Naive thymus-derived CD4-positive, alpha-beta T cell (primary cell): ENCODE measurements around the gene NPTXR. TPM values are rescaled to one million over a fixed set of nuclear protein-coding genes. Genes with fewer than 3 reads are reported as not detected.
A peak's percentile ranks its signal among the peaks of the same experiment; 100 is the strongest.

Source experiments
- ATAC-seq: fragments of 150-1000 bp; cut with Tn5 transposase; 2 replicates; pipeline ENCODE4 v1.10.0; 2021; ENCODE audit warnings: mild to moderate bottlenecking, moderate library complexity
- CTCF ChIA-PET: fragments of 350-600 bp; sonication (Branson Sonifier 250); formaldehyde crosslinking; loops from one replicate; lab custom pipeline; 2021; ENCODE audit warnings: antibody characterized with exemption; lab: Charles Lee
- POLR2A ChIA-PET: fragments of 350-600 bp; sonication (Branson Sonifier 250); formaldehyde crosslinking; loops from one replicate; lab custom pipeline; 2021; ENCODE audit warnings: antibody characterized with exemption, inconsistent platforms; lab: Charles Lee
- DNase-seq, 9 donors: peaks; one replicate each; pipeline versions ENCODE4 v3.0.0 to v3.0.0-alpha.2; 2020 to 2022; ENCODE audit warnings: mixed read lengths in 1 of 9
- H3K27ac ChIP-seq: one replicate; pipeline ENCODE4 v1.7.0; 2013; ENCODE audit warnings: mild to moderate bottlenecking, low read depth, low read length, moderate library complexity
- H3K27me3 ChIP-seq, 2 donors: one replicate each; pipeline ENCODE4 v1.7.0; 2013; ENCODE audit warnings: low read length in 2 of 2, mild to moderate bottlenecking in 2 of 2, moderate library complexity in 2 of 2; ENCODE audit not compliant: control insufficient read depth in 2 of 2, insufficient read depth in 2 of 2
- H3K36me3 ChIP-seq, 3 experiments: 1 replicate in 2 of 3; 2 replicates in 1 of 3; pipeline ENCODE4 v1.7.0; 2013; ENCODE audit warnings: low read length in 3 of 3, mild to moderate bottlenecking in 3 of 3, moderate library complexity in 1 of 3; ENCODE audit not compliant: insufficient read depth in 3 of 3, control insufficient read depth in 2 of 3
- H3K4me1 ChIP-seq, 2 donors: one replicate each; pipeline ENCODE4 v1.7.0; 2013; ENCODE audit warnings: low read length in 2 of 2, mild to moderate bottlenecking in 2 of 2, moderate library complexity in 1 of 2; ENCODE audit not compliant: control insufficient read depth in 2 of 2, insufficient read depth in 2 of 2
- H3K4me3 ChIP-seq: 2 replicates; pipeline ENCODE4 v1.7.0; 2013; ENCODE audit warnings: mild to moderate bottlenecking, low read length
- H3K9me3 ChIP-seq, 3 experiments: 1 replicate in 2 of 3; 2 replicates in 1 of 3; pipeline ENCODE4 v1.7.0; 2013; ENCODE audit warnings: low read length in 3 of 3; ENCODE audit not compliant: control insufficient read depth in 2 of 3
- H3K27ac Mint-ChIP-seq, 9 donors: one replicate each; pipeline ENCODE4 v1.8.0; 2020 to 2022; ENCODE audit warnings: mixed read lengths in 9 of 9, mild to moderate bottlenecking in 8 of 9, moderate library complexity in 5 of 9, inconsistent platforms in 2 of 9
- H3K27me3 Mint-ChIP-seq, 5 donors: one replicate each; pipeline ENCODE4 v1.8.0; 2021 to 2022; ENCODE audit warnings: mixed read lengths in 5 of 5, mild to moderate bottlenecking in 1 of 5
- H3K36me3 Mint-ChIP-seq, 5 donors: one replicate each; pipeline ENCODE4 v1.8.0; 2020 to 2022; ENCODE audit warnings: mixed read lengths in 5 of 5, mild to moderate bottlenecking in 3 of 5, inconsistent platforms in 1 of 5
- H3K4me1 Mint-ChIP-seq, 7 donors: one replicate each; pipeline ENCODE4 v1.8.0; 2020 to 2022; ENCODE audit warnings: mixed read lengths in 7 of 7, mild to moderate bottlenecking in 3 of 7, inconsistent platforms in 1 of 7
- H3K4me3 Mint-ChIP-seq, 10 donors: one replicate each; pipeline ENCODE4 v1.8.0; 2020 to 2022; ENCODE audit warnings: mild to moderate bottlenecking in 10 of 10, mixed read lengths in 10 of 10, moderate library complexity in 6 of 10, inconsistent platforms in 2 of 10
- H3K9me3 Mint-ChIP-seq, 11 donors: one replicate each; pipeline ENCODE4 v1.8.0; 2020 to 2022; ENCODE audit warnings: mixed read lengths in 11 of 11, mild to moderate bottlenecking in 4 of 11, inconsistent platforms in 1 of 11, moderate library complexity in 1 of 11
- intact Hi-C, 2 donors: fragments of 100-400 bp; cut with micrococcal nuclease; formaldehyde crosslinking; loops; one replicate each; pipeline ENCODE4 v1.15.1; 2023
- polyA plus RNA-seq, 2 donors: library from polyadenylated mRNA; unstranded; fragments of 300-500 nt; fragmentation: Illumina TruSeq; gene quantifications; one replicate each; pipeline ENCODE4 v1.2.3, GENCODE V29; 2021
- total RNA-seq, 6 experiments: library from RNA in 5 of 6; stranded (reverse) in 5 of 6; gene quantifications; 1 replicate in 5 of 6; 2 replicates in 1 of 6; pipeline ENCODE4 v1.2.3 and lab custom pipeline; 2021 to 2026

NPTXR gene
- total and polyA plus RNA-seq, 7 experiments from 2014 or later = 0.85 to 12.9 (median 4.4) TPM

GRCh38 chr22:38844315-38845003 is 631 bp upstream of the NPTXR start:
- ATAC-seq (peak; percentile 2), DNase-seq (peak in 1 of 9 donors; percentile 12)
- peaks cover 0 to 72% (median 0%) of the 10 kb centered on the region in 5 donors for H3K27me3 Mint-ChIP-seq
- no peaks in the 10 kb centered on the region for H3K36me3 ChIP-seq
- ChIA-PET CTCF (interaction anchor here (1.5 to 3.2 kb wide), 3 partner anchors 46 to 78 kb away, joined by 4 to 14 read pairs (median 6); no protein-coding TSS in a partner anchor), POLR2A (interaction anchor here (0.5 to 5.4 kb wide), 9 partner anchors 8 to 138 kb away, joined by 3 to 35 read pairs (median 5); no protein-coding TSS in a partner anchor)
- peak overlapping the region; percentile 22 to 85 (median 70) for H3K4me3 Mint-ChIP-seq
- H3K4me1 ChIP-seq = peaks cover 0 to 14% of the 10 kb centered on the region in 2 donors
- no peaks in the 10 kb centered on the region for H3K9me3 ChIP-seq
- intact Hi-C loops = loop anchor here in 1 of 2 donors (5.0 kb wide), 1 partner anchor 87 kb away; the partner anchor contains the start of gene SUN2
- peaks cover 0 to 5% (median 0%) of the 10 kb centered on the region in 5 donors for H3K36me3 Mint-ChIP-seq
- peak overlapping the region in 2 of 9 donors; percentile 52 to 70 for H3K27ac Mint-ChIP-seq
- H3K4me3 ChIP-seq = no peak overlapping the region
- H3K4me1 Mint-ChIP-seq = peaks cover 9 to 40% (median 30%) of the 10 kb centered on the region in 7 donors
- no peak overlapping the region for H3K27ac ChIP-seq
- H3K27me3 ChIP-seq = no peaks in the 10 kb centered on the region
- peaks cover 0 to 3% (median 0%) of the 10 kb centered on the region in 11 donors for H3K9me3 Mint-ChIP-seq

DNA sequence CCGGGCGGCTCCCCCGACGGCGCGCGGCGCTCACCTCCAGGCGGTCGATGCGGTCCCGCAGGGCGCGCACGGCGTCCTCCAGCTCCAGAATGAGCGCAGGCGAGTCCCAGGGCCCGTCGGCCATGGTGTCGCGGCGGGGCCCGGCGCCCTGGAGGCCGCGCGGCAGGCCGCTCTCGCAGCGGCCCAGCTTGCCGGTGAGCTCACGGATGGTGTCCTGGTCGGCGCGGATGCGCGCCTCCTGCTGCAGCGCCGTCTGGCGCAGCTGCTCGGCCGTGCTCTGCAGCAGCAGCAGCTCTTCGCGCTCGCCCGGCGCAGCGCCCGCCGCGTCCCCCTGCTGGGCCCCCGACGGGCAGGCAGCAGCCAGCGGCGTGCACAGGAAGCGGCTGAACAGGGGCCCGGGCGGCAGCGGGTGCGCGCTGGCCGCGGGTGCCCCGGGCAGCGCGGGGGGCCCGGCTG is 599 bp downstream of the NPTXR start:
- peak; percentile 89 for ATAC-seq
- H3K4me3 ChIP-seq = peak overlapping the region; percentile 50
- ChIA-PET CTCF (interaction anchor here (0.6 to 3.2 kb wide), 9 partner anchors 26 to 118 kb away, joined by 3 to 14 read pairs (median 4); no protein-coding TSS in a partner anchor), POLR2A (interaction anchor here (0.6 to 5.4 kb wide), 14 partner anchors 18 to 162 kb away, joined by 3 to 35 read pairs (median 4); partner anchors contain the start of genes GTPBP1 and TOMM22)
- H3K27me3 Mint-ChIP-seq = peaks cover 0 to 69% (median 0%) of the 10 kb centered on the region in 5 donors
- peaks cover 9 to 40% (median 35%) of the 10 kb centered on the region in 7 donors for H3K4me1 Mint-ChIP-seq
- peak; percentile 35 to 67 (median 61) for DNase-seq
- peak overlapping the region in 4 of 10 donors; percentile 37 to 90 (median 74) for H3K4me3 Mint-ChIP-seq
- peaks cover 0 to 14% of the 10 kb centered on the region in 2 donors for H3K4me1 ChIP-seq
- peaks cover 0 to 3% (median 0%) of the 10 kb centered on the region in 11 donors for H3K9me3 Mint-ChIP-seq
- H3K36me3 ChIP-seq = no peaks in the 10 kb centered on the region
- H3K27ac Mint-ChIP-seq = peak overlapping the region in 1 of 9 donors; percentile 62
- intact Hi-C loops = loop anchor here (1.0 to 5.0 kb wide), 8 partner anchors 45 to 138 kb away; partner anchors contain the start of genes DNAL4 (in 1 of the 2), GTPBP1 (in 1 of the 2) and SUN2 (in 1 of the 2)
- no peaks in the 10 kb centered on the region for H3K9me3 ChIP-seq
- no peaks in the 10 kb centered on the region for H3K27me3 ChIP-seq
- peaks cover 0 to 5% (median 0%) of the 10 kb centered on the region in 5 donors for H3K36me3 Mint-ChIP-seq
- no peak overlapping the region for H3K27ac ChIP-seq

DNA sequence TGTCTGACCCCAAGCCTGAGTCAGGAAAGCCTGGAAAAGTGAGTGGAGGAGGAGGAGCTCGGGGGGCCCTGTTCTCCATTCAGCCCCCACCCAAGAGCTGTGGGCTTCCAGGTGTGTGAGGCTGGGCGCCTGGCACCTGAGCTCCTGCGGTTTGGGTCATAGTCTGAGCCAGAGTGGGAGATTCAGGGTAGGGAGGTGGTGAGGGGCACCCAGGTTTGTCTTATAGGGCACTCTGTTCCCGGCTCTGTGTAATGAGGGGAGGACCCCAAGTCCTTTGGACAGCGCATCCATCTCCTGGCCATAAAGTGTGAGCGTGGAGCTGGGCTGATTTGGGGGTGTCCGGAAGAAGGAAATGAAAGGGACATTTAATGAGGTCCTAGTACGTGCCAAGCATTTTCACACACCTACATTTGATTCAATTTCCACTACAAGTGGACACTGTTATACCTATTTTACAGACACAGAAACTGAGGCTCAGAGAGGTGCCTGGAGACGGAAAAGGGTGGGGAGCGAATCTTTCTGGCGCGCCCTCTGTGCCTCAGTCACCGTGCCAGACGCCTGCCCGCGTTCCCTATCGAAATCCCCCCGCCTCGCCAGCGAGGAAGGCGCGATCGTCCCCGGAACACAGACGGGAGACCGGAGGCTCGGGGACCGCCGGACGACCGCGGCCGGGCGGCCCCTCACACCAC is 1.2 kb downstream of the NPTXR start:
- H3K9me3 Mint-ChIP-seq = peaks cover 0 to 3% (median 0%) of the 10 kb centered on the region in 11 donors
- peak overlapping the region in 6 of 9 donors; percentile 35 to 86 (median 60) for H3K27ac Mint-ChIP-seq
- H3K27me3 ChIP-seq = no peaks in the 10 kb centered on the region
- ChIA-PET POLR2A (interaction anchor here (0.6 to 5.4 kb wide), 13 partner anchors 19 to 161 kb away, joined by 3 to 35 read pairs (median 4); partner anchors contain the start of genes GTPBP1 and TOMM22), CTCF (interaction anchor here (0.6 to 3.2 kb wide), 10 partner anchors 27 to 1695 kb away, joined by 3 to 14 read pairs (median 4); no protein-coding TSS in a partner anchor)
- H3K4me3 Mint-ChIP-seq = peak overlapping the region; percentile 75 to 90 (median 86)
- peaks cover 0 to 67% (median 0%) of the 10 kb centered on the region in 5 donors for H3K27me3 Mint-ChIP-seq
- peak overlapping the region; percentile 50 for H3K4me3 ChIP-seq
- DNase-seq (no peak), ATAC-seq (no peak)
- no peak overlapping the region for H3K27ac ChIP-seq
- intact Hi-C loops = loop anchor here (1.0 to 5.0 kb wide), 8 partner anchors 44 to 137 kb away; partner anchors contain the start of genes DNAL4 (in 1 of the 2), GTPBP1 (in 1 of the 2) and SUN2 (in 1 of the 2)
- peaks cover 0 to 14% of the 10 kb centered on the region in 2 donors for H3K4me1 ChIP-seq
- H3K36me3 Mint-ChIP-seq = peaks cover 0 to 5% (median 0%) of the 10 kb centered on the region in 5 donors
- H3K36me3 ChIP-seq = no peaks in the 10 kb centered on the region
- peaks cover 9 to 40% (median 35%) of the 10 kb centered on the region in 7 donors for H3K4me1 Mint-ChIP-seq
- no peaks in the 10 kb centered on the region for H3K9me3 ChIP-seq

- Histone ChIP-seq H3K27me3 (no peaks in the 10 kb centered on the region), H3K9me3 (no peaks in the 10 kb centered on the region), H3K36me3 (no peaks in the 10 kb centered on the region), H3K27ac (no peak overlapping the region), H3K4me1 (peaks cover 0 to 14% of the 10 kb centered on the region in 2 donors), H3K4me3 (no peak overlapping the region)
- H3K4me3 Mint-ChIP-seq = peak overlapping the region in 9 of 10 donors; percentile 4 to 90 (median 81)
- H3K36me3 Mint-ChIP-seq = peaks cover 0 to 5% (median 0%) of the 10 kb centered on the region in 5 donors
- peaks cover 0 to 3% (median 0%) of the 10 kb centered on the region in 11 donors for H3K9me3 Mint-ChIP-seq
- H3K4me1 Mint-ChIP-seq = peaks cover 9 to 40% (median 35%) of the 10 kb centered on the region in 7 donors
- no peak for DNase-seq
- ChIA-PET POLR2A (interaction anchor here (0.6 to 5.4 kb wide), 3 partner anchors 108 to 263 kb away, joined by 3 to 35 read pairs (median 3); no protein-coding TSS in a partner anchor), CTCF (interaction anchor here (0.7 to 3.2 kb wide), 2 partner anchors 43 to 73 kb away, joined by 4 to 14 read pairs; no protein-coding TSS in a partner anchor)
- ATAC-seq = no peak
- no peak overlapping the region for H3K27ac Mint-ChIP-seq
- peaks cover 0 to 59% (median 0%) of the 10 kb centered on the region in 5 donors for H3K27me3 Mint-ChIP-seq
- intact Hi-C loops = loop anchor here (2.0 to 5.0 kb wide), 3 partner anchors 84 to 107 kb away; partner anchors contain the start of gene SUN2 (in 1 of the 2)
These were observed 2.2 kb downstream of the NPTXR start for GRCh38 chr22:38841635-38842034.

GRCh38 chr22:38841211-38841610 is 2.6 kb downstream of the NPTXR start:
- Mint-ChIP-seq H3K9me3 (peaks cover 0 to 3% (median 0%) of the 10 kb centered on the region in 11 donors), H3K4me3 (peak overlapping the region in 3 of 10 donors; percentile 55 to 75 (median 74)), H3K27me3 (peaks cover 0 to 55% (median 0%) of the 10 kb centered on the region in 5 donors), H3K36me3 (peaks cover 0 to 5% (median under 1%) of the 10 kb centered on the region in 5 donors), H3K27ac (peak overlapping the region in 1 of 9 donors; percentile 66), H3K4me1 (peaks cover 9 to 40% (median 35%) of the 10 kb centered on the region in 7 donors)
- peaks cover 0 to 14% of the 10 kb centered on the region in 2 donors for H3K4me1 ChIP-seq
- no peaks in the 10 kb centered on the region for H3K27me3 ChIP-seq
- ATAC-seq (no peak), DNase-seq (no peak)
- no peak overlapping the region for H3K27ac ChIP-seq
- no peaks in the 10 kb centered on the region for H3K9me3 ChIP-seq
- H3K36me3 ChIP-seq = no peaks in the 10 kb centered on the region
- POLR2A ChIA-PET = interaction anchor here (0.6 to 5.4 kb wide), 3 partner anchors 107 to 263 kb away, joined by 3 to 35 read pairs (median 3); no protein-coding TSS in a partner anchor
- CTCF ChIA-PET = interaction anchor here (0.7 to 3.2 kb wide), 2 partner anchors 42 to 72 kb away, joined by 4 to 14 read pairs; no protein-coding TSS in a partner anchor
- no peak overlapping the region for H3K4me3 ChIP-seq
- intact Hi-C loops = loop anchor here in 1 of 2 donors (5.0 kb wide), 1 partner anchor 84 kb away; the partner anchor contains the start of gene SUN2
